ENCODE data around the gene RGS7. TPM values are rescaled to one million over a fixed set of nuclear protein-coding genes. Genes with fewer than 3 reads are reported as not detected.
"Not testable (repeated sequence)": the region's sequence is repeated elsewhere in the genome, so short reads cannot be mapped to it uniquely, and the experiment has no call there.

RGS7 gene
- polyA plus RNA-seq, 1 donor from 2014 or later = 24.2 TPM

GRCh38 chr1:241299347-241299746 lies 57.7 kb downstream of the RGS7 start:
- Histone ChIP-seq H3K27me3 (ENCODE audit: insufficient read depth, low read depth, low read length) (no peaks in the 10 kb centered on the region), H4K20me1 (ENCODE audit: insufficient read depth) (no peaks in the 10 kb centered on the region), H3K9ac (ENCODE audit: low read length) (no peak overlapping the region), H3K79me2 (replicated peaks; ENCODE audit: insufficient read depth, low read length) (no peaks in the 10 kb centered on the region), H3K9me3 (ENCODE audit: low read length) (no peaks in the 10 kb centered on the region), H3K36me3 (ENCODE audit: insufficient read depth, low read length) (no peaks in the 10 kb centered on the region), H3K4me2 (ENCODE audit: low read length) (peak overlapping the region; percentile 32), H2AFZ (ENCODE audit: low read depth, low read length) (no peak overlapping the region), H3F3A (ENCODE audit: insufficient read depth, low read length, poor library complexity, severe bottlenecking) (no peaks in the 10 kb centered on the region), H3K27ac (ENCODE audit: low read length) (peak overlapping the region; percentile 17), H3K4me3 (ENCODE audit: low read length) (no peak overlapping the region), H3K9me2 (ENCODE audit: insufficient read depth, low read length) (no peaks in the 10 kb centered on the region)
- TF ChIP-seq SMC3 (conservative IDR thresholded peaks at IDR 0.05; ENCODE audit: poor library complexity) = no peak
- no peak for TF ChIP-seq EZH2 (IDR thresholded peaks at IDR 0.05; ENCODE audit: borderline replicate concordance, insufficient read depth, low read length, poor library complexity, severe bottlenecking)
- TF ChIP-seq CTCF (IDR thresholded peaks at IDR 0.05; ENCODE audit: poor library complexity, severe bottlenecking) = no peak
- TF ChIP-seq TAF1 (IDR thresholded peaks at IDR 0.05; ENCODE audit: low read depth) = no peak
- TF ChIP-seq EP300 (conservative IDR thresholded peaks at IDR 0.05; ENCODE audit: poor library complexity, severe bottlenecking) = no peak
- no peak for TF ChIP-seq REST (IDR thresholded peaks at IDR 0.05; ENCODE audit: borderline replicate concordance)
- TF ChIP-seq MXI1 (conservative IDR thresholded peaks at IDR 0.05; ENCODE audit: poor library complexity, severe bottlenecking) = no peak
- no peak for TF ChIP-seq POLR2AphosphoS5 (IDR thresholded peaks at IDR 0.05)
- no peak for TF ChIP-seq RAD21 (conservative IDR thresholded peaks at IDR 0.05)

GRCh38 chr1:241292973-241293372 lies 64.0 kb downstream of the RGS7 start:
- Histone ChIP-seq H3F3A (ENCODE audit: insufficient read depth, low read length, poor library complexity, severe bottlenecking) (no peaks in the 10 kb centered on the region), H3K27ac (ENCODE audit: low read length) (no peak overlapping the region), H2AFZ (ENCODE audit: low read depth, low read length) (no peak overlapping the region), H3K4me3 (ENCODE audit: low read length) (no peak overlapping the region), H3K27me3 (ENCODE audit: insufficient read depth, low read depth, low read length) (no peaks in the 10 kb centered on the region), H3K79me2 (replicated peaks; ENCODE audit: insufficient read depth, low read length) (no peaks in the 10 kb centered on the region), H4K20me1 (ENCODE audit: insufficient read depth) (no peaks in the 10 kb centered on the region), H3K9me3 (ENCODE audit: low read length) (no peaks in the 10 kb centered on the region), H3K36me3 (ENCODE audit: insufficient read depth, low read length) (no peaks in the 10 kb centered on the region), H3K9ac (ENCODE audit: low read length) (no peak overlapping the region), H3K4me2 (ENCODE audit: low read length) (no peak overlapping the region), H3K9me2 (ENCODE audit: insufficient read depth, low read length) (no peaks in the 10 kb centered on the region)
- TF ChIP-seq RAD21 (conservative IDR thresholded peaks at IDR 0.05) = no peak
- TF ChIP-seq MXI1 (conservative IDR thresholded peaks at IDR 0.05; ENCODE audit: poor library complexity, severe bottlenecking) = no peak
- no peak for TF ChIP-seq POLR2AphosphoS5 (IDR thresholded peaks at IDR 0.05)
- TF ChIP-seq CTCF (IDR thresholded peaks at IDR 0.05; ENCODE audit: poor library complexity, severe bottlenecking) = no peak
- no peak for TF ChIP-seq EZH2 (IDR thresholded peaks at IDR 0.05; ENCODE audit: borderline replicate concordance, insufficient read depth, low read length, poor library complexity, severe bottlenecking)
- no peak for TF ChIP-seq TAF1 (IDR thresholded peaks at IDR 0.05; ENCODE audit: low read depth)
- TF ChIP-seq REST (IDR thresholded peaks at IDR 0.05; ENCODE audit: borderline replicate concordance) = no peak

- H3K27ac ChIP-seq (ENCODE audit: low read length); H3K27me3 ChIP-seq (ENCODE audit: insufficient read depth, low read depth, low read length); H3F3A ChIP-seq (ENCODE audit: insufficient read depth, low read length, poor library complexity, severe bottlenecking); H3K4me2 ChIP-seq (ENCODE audit: low read length); H3K9me3 ChIP-seq (ENCODE audit: low read length); H3K79me2 ChIP-seq (replicated peaks; ENCODE audit: insufficient read depth, low read length); H3K9me2 ChIP-seq (ENCODE audit: insufficient read depth, low read length); H3K36me3 ChIP-seq (ENCODE audit: insufficient read depth, low read length); H3K4me3 ChIP-seq (ENCODE audit: low read length); H2AFZ ChIP-seq (ENCODE audit: low read depth, low read length); H4K20me1 ChIP-seq (ENCODE audit: insufficient read depth); H3K9ac ChIP-seq (ENCODE audit: low read length): not testable (repeated sequence)
These were observed 65.5 kb downstream of the RGS7 start for GRCh38 chr1:241291548-241291947.
